Fibroblast of the aortic adventitia (primary cell): Measurements from ENCODE around the gene CDT1. TPM values are rescaled to one million over a fixed set of nuclear protein-coding genes. Genes with fewer than 3 reads are reported as not detected.

Experiments used
- DNase-seq: peaks from one replicate; pipeline ENCODE4 v3.0.0-alpha.2; 2010; ENCODE audit warnings: low read depth
- H3K4me3 ChIP-seq: 2 replicates; pipeline ENCODE4 v1.5.1; 2011; ENCODE audit warnings: low read depth, mild to moderate bottlenecking, control low read depth, low read length, moderate library complexity
- CTCF ChIP-seq: IDR thresholded peaks from 2 replicates; pipeline ENCODE4 v1.5.1; 2011; ENCODE audit warnings: mild to moderate bottlenecking, low read length, control low read depth, inconsistent platforms; ENCODE audit not compliant: insufficient read depth
- total RNA-seq: library from RNA; depleted of rRNA; stranded (reverse); fragments of >200 nt; gene quantifications from 2 replicates; pipeline ENCODE4 v1.2.3, GENCODE V29; 2012; ENCODE audit warnings: low replicate concordance

The CDT1 gene
- total RNA-seq, 1 donor, result 26.8 TPM

GRCh38 chr16:88789594-88789993 is 14.0 kb upstream of the CDT1 start:
- DNase-seq, result no peak
- no peak for TF ChIP-seq CTCF
- H3K4me3 ChIP-seq, result no peak overlapping the region

GRCh38 chr16:88790312-88791211 is 13.0 kb upstream of the CDT1 start:
- DNase-seq, result no peak
- TF ChIP-seq CTCF, result no peak
- no peak overlapping the region for H3K4me3 ChIP-seq

GRCh38 chr16:88792078-88792550 is 11.5 kb upstream of the CDT1 start:
- H3K4me3 ChIP-seq, result no peak overlapping the region
- DNase-seq, result no peak

GRCh38 chr16:88792668-88793250 is 10.8 kb upstream of the CDT1 start:
- DNase-seq, result no peak
- H3K4me3 ChIP-seq, result no peak overlapping the region
- TF ChIP-seq CTCF, result no peak

More at GRCh38 chr16:88792078-88792550, 11.5 kb upstream of the CDT1 start:
- TF ChIP-seq CTCF, result no peak

- DNase-seq, result no peak
- no peak for TF ChIP-seq CTCF
- no peak overlapping the region for H3K4me3 ChIP-seq
Observed at GRCh38 chr16:88793251-88793954, 10.2 kb upstream of the CDT1 start.

GRCh38 chr16:88796278-88796677 is 7.3 kb upstream of the CDT1 start:
- no peak for TF ChIP-seq CTCF
- no peak for DNase-seq

More at GRCh38 chr16:88796278-88796677, 7.3 kb upstream of the CDT1 start:
- H3K4me3 ChIP-seq, result no peak overlapping the region
